K562 (cell line): ENCODE results near the gene PRKG1. TPM values are rescaled to one million over a fixed set of nuclear protein-coding genes. Genes with fewer than 3 reads are reported as not detected.

Experiments used
- ATAC-seq: fragments of 200-7000 bp; cut with Tn5 transposase; 3 replicates; pipeline ENCODE4 v1.9.1; 2020; ENCODE audit warnings: moderate library complexity
- BruUV-seq: library from RNA; stranded (reverse); fragments of 400-500 nt; replicated peaks from 2 replicates; lab custom pipeline; 2021; lab: Mats Ljungman, UMichigan
- CTCF ChIA-PET: fragments of 300-600 bp; formaldehyde crosslinking; extraction: SDS; loops from one replicate; lab custom pipeline; 2021; ENCODE audit warnings: low intra/inter-chr PET ratio; lab: Yijun Ruan, JAX
- POLR2A ChIA-PET: fragments of 300-600, 350-650 bp; sonication (Branson Sonifier 250); formaldehyde crosslinking; extraction: SDS; loops from one replicate; lab custom pipeline; 2021; ENCODE audit warnings: antibody characterized with exemption, inconsistent platforms; lab: Yijun Ruan, JAX
- DNase-seq, 4 experiments: peaks; one replicate each; pipeline versions ENCODE4 v3.0.0 to v3.0.0-alpha.2; 2011 to 2018; ENCODE audit warnings: low spot score in 3 of 4, mixed read lengths in 3 of 4; ENCODE audit errors: extremely low read depth in 1 of 4
- FAIRE-seq: peaks from 2 replicates; lab custom pipeline; 2011; peaks lifted over from hg19 to GRCh38; lab: Jason Lieb, UNC
- H2AFZ ChIP-seq: 2 replicates; pipeline ENCODE4 v1.6.0; 2011; ENCODE audit warnings: low read depth, low read length, control low read depth, inconsistent platforms
- H3K27ac ChIP-seq: fragments of 200-600 bp; 3 replicates; pipeline ENCODE4 v1.8.0; 2011; ENCODE audit warnings: low read depth, mild to moderate bottlenecking, control low read depth, inconsistent platforms, low read length, moderate library complexity, mixed read lengths; ENCODE audit errors: extremely low read depth
- H3K27me3 ChIP-seq, 2 experiments: fragments of 300-600 bp in 1 of 2; 2 replicates in 1 of 2; 3 replicates in 1 of 2; pipeline versions ENCODE4 v1.6.0 to v1.8.0; 2011; ENCODE audit warnings: inconsistent platforms in 2 of 2, low read length in 2 of 2, mild to moderate bottlenecking in 1 of 2, mixed read lengths in 1 of 2, moderate library complexity in 1 of 2; ENCODE audit not compliant: control insufficient read depth in 2 of 2, insufficient read depth in 2 of 2
- H3K36me3 ChIP-seq: fragments of 300-600 bp; 3 replicates; pipeline ENCODE4 v1.8.0; 2011; ENCODE audit warnings: mild to moderate bottlenecking, low read length, inconsistent platforms; ENCODE audit not compliant: control insufficient read depth, insufficient read depth
- H3K4me1 ChIP-seq, 2 experiments: fragments of 200-600 bp in 1 of 2; replicated peaks in 1 of 2; 2 replicates in 1 of 2; 3 replicates in 1 of 2; pipeline versions ENCODE4 v1.5.1 to v1.8.0; 2011; ENCODE audit warnings: inconsistent platforms in 2 of 2, low read length in 2 of 2, mild to moderate bottlenecking in 1 of 2, mixed read lengths in 1 of 2, moderate library complexity in 1 of 2; ENCODE audit not compliant: control insufficient read depth in 2 of 2, insufficient read depth in 2 of 2
- H3K4me2 ChIP-seq: 2 replicates; pipeline ENCODE4 v1.6.1; 2011; ENCODE audit warnings: low read length, control low read depth, inconsistent platforms, mixed read lengths; ENCODE audit not compliant: insufficient read depth
- H3K4me3 ChIP-seq: fragments of 200-600 bp; sonication (generic), shearing (Covaris generic); 2 replicates; pipeline ENCODE4 v1.5.1; 2016; ENCODE audit warnings: control low read depth, inconsistent platforms
- H3K79me2 ChIP-seq: fragments of 200-600 bp; 3 replicates; pipeline ENCODE4 v1.8.0; 2011; ENCODE audit warnings: low read length, inconsistent platforms; ENCODE audit not compliant: control insufficient read depth, insufficient read depth
- H3K9ac ChIP-seq, 2 experiments: 2 replicates each; pipeline versions ENCODE4 v1.6.0 to v1.6.1; 2011; ENCODE audit warnings: low read depth in 2 of 2, low read length in 2 of 2, control low read depth in 1 of 2, inconsistent platforms in 1 of 2, mild to moderate bottlenecking in 1 of 2, mixed read lengths in 1 of 2; ENCODE audit not compliant: insufficient read depth in 1 of 2
- H3K9me1 ChIP-seq: one replicate; pipeline ENCODE4 v1.6.0; 2011; ENCODE audit warnings: inconsistent platforms, mild to moderate bottlenecking, low read length, moderate library complexity; ENCODE audit not compliant: control insufficient read depth, insufficient read depth
- H3K9me3 ChIP-seq: replicated peaks from 2 replicates; pipeline ENCODE4 v1.5.1; 2011; ENCODE audit warnings: low read depth, low read length, inconsistent platforms; ENCODE audit not compliant: control insufficient read depth, insufficient read depth
- H4K20me1 ChIP-seq: replicated peaks from 2 replicates; pipeline ENCODE4 v1.6.1; 2011; ENCODE audit warnings: low read length, inconsistent platforms, mixed read lengths; ENCODE audit not compliant: control insufficient read depth, insufficient read depth
- ADNP ChIP-seq: fragments of 200-800 bp; sonication (Bioruptor generic); IDR thresholded peaks from 2 replicates; pipeline ENCODE4 v1.6.1; 2016; ENCODE audit warnings: missing genetic modification characterization, missing compliant biosample characterization
- ATF1 ChIP-seq, 2 experiments: fragments of 450-650 bp in 1 of 2; IDR thresholded peaks; 2 replicates each; pipeline ENCODE4 v1.6.1; 2016; ENCODE audit warnings: missing compliant biosample characterization in 1 of 2, missing genetic modification characterization in 1 of 2
- CBFB ChIP-seq: sonication (generic); formaldehyde crosslinking; IDR thresholded peaks from 2 replicates; pipeline ENCODE4 v1.4.0; 2020; ENCODE audit warnings: mild to moderate bottlenecking, missing genetic modification reagents
- E2F6 ChIP-seq, 2 experiments: IDR thresholded peaks; 2 replicates each; pipeline ENCODE4 v1.6.1; 2011; ENCODE audit warnings: borderline replicate concordance in 1 of 2, control low read depth in 1 of 2, low read depth in 1 of 2, low read length in 1 of 2, mild to moderate bottlenecking in 1 of 2, mixed read lengths in 1 of 2, moderate library complexity in 1 of 2; ENCODE audit not compliant: insufficient read depth in 1 of 2, insufficient read length in 1 of 2, poor library complexity in 1 of 2, severe bottlenecking in 1 of 2; ENCODE audit errors: extremely low read depth in 1 of 2
- HLTF ChIP-seq: fragments of 450-650 bp; IDR thresholded peaks from 2 replicates; pipeline ENCODE4 v1.6.1; 2016
- HOMEZ ChIP-seq: fragments of 250-450 bp; sonication (Bioruptor Pico); IDR thresholded peaks from 2 replicates; pipeline ENCODE4 v1.4.0; 2020; ENCODE audit warnings: mild to moderate bottlenecking, moderate library complexity
- L3MBTL2 ChIP-seq: fragments of 450-650 bp; IDR thresholded peaks from 2 replicates; pipeline ENCODE4 v1.6.1; 2016; ENCODE audit warnings: mild to moderate bottlenecking, moderate library complexity
- MED1 ChIP-seq: sonication (generic); formaldehyde crosslinking; IDR thresholded peaks from 2 replicates; pipeline ENCODE4 v1.8.1; 2023; ENCODE audit warnings: missing genetic modification reagents, borderline replicate concordance
- MXI1 ChIP-seq: IDR thresholded peaks from 2 replicates; pipeline ENCODE4 v1.6.1; 2011; ENCODE audit warnings: low read depth, mild to moderate bottlenecking, improper control_type of control experiment, low read length
- NFRKB ChIP-seq: fragments of 450-650 bp; IDR thresholded peaks from 2 replicates; pipeline ENCODE4 v1.6.1; 2016; ENCODE audit warnings: low read depth
- NFXL1 ChIP-seq: fragments of 450-650 bp; formaldehyde crosslinking; IDR thresholded peaks from 2 replicates; pipeline ENCODE4 v1.4.0; 2021; ENCODE audit warnings: mild to moderate bottlenecking
- RBFOX2 ChIP-seq: fragments of 200-400 bp; formaldehyde crosslinking; IDR thresholded peaks from 2 replicates; pipeline ENCODE4 v1.6.1; 2017; ENCODE audit warnings: low read depth, mild to moderate bottlenecking, low read length, moderate library complexity
- RBM25 ChIP-seq: fragments of 200-400 bp; formaldehyde crosslinking; IDR thresholded peaks from 2 replicates; pipeline ENCODE4 v1.6.1; 2018; ENCODE audit warnings: low read length, low read depth, moderate library complexity; ENCODE audit not compliant: severe bottlenecking
- RCOR1 ChIP-seq, 2 experiments: IDR thresholded peaks; 2 replicates each; pipeline ENCODE4 v1.6.1; 2012; ENCODE audit warnings: low read depth in 2 of 2, low read length in 2 of 2, borderline replicate concordance in 1 of 2, improper control_type of control experiment in 1 of 2
- RUNX1 ChIP-seq: sonication (generic); IDR thresholded peaks from 2 replicates; pipeline ENCODE4 v1.6.1; 2016; ENCODE audit warnings: antibody characterized with exemption, low read depth
- SMAD4 ChIP-seq: fragments of 250-450 bp; sonication (Bioruptor Pico); conservative IDR thresholded peaks from 2 replicates; pipeline ENCODE4 v1.8.0; 2021; ENCODE audit warnings: inconsistent platforms, mild to moderate bottlenecking, moderate library complexity
- ZBTB43 ChIP-seq: sonication (generic); formaldehyde crosslinking; IDR thresholded peaks from 2 replicates; pipeline ENCODE4 v1.8.0; 2023; ENCODE audit warnings: mild to moderate bottlenecking, missing genetic modification reagents
- ZNF143 ChIP-seq: sonication (generic); formaldehyde crosslinking; IDR thresholded peaks from 2 replicates; pipeline ENCODE4 v1.9.0; 2022; ENCODE audit warnings: mild to moderate bottlenecking, missing genetic modification reagents
- WGBS: fragments of 100-300 bp; shearing (Covaris generic); methylation state at CpG from one replicate; pipeline ENCODE4 v1.1.6; 2016; ENCODE audit warnings: low coverage, mixed read lengths; ENCODE audit not compliant: insufficient coverage; ENCODE audit errors: missing lambda C conversion rate; 5-methylcytosine and 5-hydroxymethylcytosine counted together
- in situ Hi-C: fragments of 300-500 bp; cut with MboI; formaldehyde crosslinking; loops from 4 replicates; pipeline ENCODE4 v1.15.0; 2018; ENCODE audit warnings: inconsistent platforms, mixed read lengths
- intact Hi-C: fragments of 100-400 bp; cut with micrococcal nuclease; formaldehyde crosslinking; loops from 2 replicates; pipeline ENCODE4 v1.14.2; 2022
- polyA plus RNA-seq, 8 experiments: library from polyadenylated mRNA; depleted of rRNA in 4 of 8; stranded (reverse) in 5 of 8; unstranded in 3 of 8; fragments of >200 nt; fragmentation: Nextera tagmentation in 2 of 8; fragmentation: Illumina TruSeq in 1 of 8; extraction: Ambion mirVana in 2 of 8; extraction: Trizol in 1 of 8; gene quantifications; 2 replicates each; pipeline versions ENCODE4 v1.2.1 to v1.2.3, GENCODE V29; 2011 to 2014; ENCODE audit warnings: inconsistent platforms in 1 of 8, missing spikeins in 1 of 8
- total RNA-seq, 7 experiments: library from RNA; depleted of rRNA in 6 of 7; stranded (reverse); fragments of >200 nt in 6 of 7; fragmentation: Illumina TruSeq in 2 of 7; extraction: Trizol in 2 of 7; gene quantifications; 2 replicates each; pipeline versions ENCODE4 v1.2.1 to v1.2.3, GENCODE V29; 2011 to 2021; ENCODE audit warnings: low replicate concordance in 1 of 7

Gene PRKG1
- total and polyA plus RNA-seq, 9 of the 15 experiments (the other 6 are each of a cell fraction or from before 2014, with no cell fraction given) = 0.22 TPM; not detected in 8

GRCh38 chr10:52276163-52276562, 1201.9 kb downstream of the PRKG1 start:
- no peaks in the 10 kb centered on the region for H3K9me1 ChIP-seq
- no peak for FAIRE-seq
- no peaks in the 10 kb centered on the region for H3K27me3 ChIP-seq
- no peaks in the 10 kb centered on the region for H3K4me1 ChIP-seq
- no peaks in the 10 kb centered on the region for H3K79me2 ChIP-seq
- H2AFZ ChIP-seq = no peak overlapping the region
- H3K9me3 ChIP-seq = no peaks in the 10 kb centered on the region; the same call in 1 of the 2 replicates
- no peak for ATAC-seq
- no peak overlapping the region for H3K4me3 ChIP-seq
- no peak for DNase-seq
- no peak overlapping the region for H3K4me2 ChIP-seq
- BruUV-seq = no TSS peak
- CTCF ChIA-PET = no interaction called here
- H4K20me1 ChIP-seq = no peaks in the 10 kb centered on the region
- H3K9ac ChIP-seq = no peak overlapping the region
- intact Hi-C loops = no loop called here
- WGBS = 0% methylated on average over 2 of the region's 2 CpGs
- H3K27ac ChIP-seq = no peak overlapping the region
- POLR2A ChIA-PET = no interaction called here
- H3K36me3 ChIP-seq = no peaks in the 10 kb centered on the region
- in situ Hi-C loops = no loop called here
- TF ChIP-seq RCOR1 (IDR thresholded peaks at IDR 0.05; ENCODE audit: borderline replicate concordance in 1 of 2, low read depth in 2 of 2, low read length in 2 of 2) (no peak), HLTF (no peak), MXI1 (no peak), NFRKB (no peak), SMAD4 (CRISPR knock-in tag) (no peak), ZBTB43 (CRISPR knock-in tag) (no peak), ZNF143 (no peak), CBFB (no peak), HOMEZ (CRISPR knock-in tag) (no peak), RUNX1 (no peak), ADNP (tag) (no peak), ATF1 (CRISPR knock-in tag; IDR thresholded peaks at IDR 0.05) (no peak), ATF1 (tag; IDR thresholded peaks at IDR 0.05) (no peak), NFXL1 (CRISPR knock-in tag) (no peak), RBM25 (no peak), MED1 (CRISPR knock-in tag) (no peak), L3MBTL2 (no peak), RBFOX2 (no peak), E2F6 (IDR thresholded peaks at IDR 0.05; ENCODE audit: borderline replicate concordance in 1 of 2, extremely low read depth in 1 of 2, insufficient read depth in 1 of 2, insufficient read length in 1 of 2, low read depth in 1 of 2, low read length in 1 of 2, poor library complexity in 1 of 2, severe bottlenecking in 1 of 2) (no peak)
